PC-3 (cell line): ENCODE data around the gene EPHB1.

ENCODE experiments used
- CTCF ChIP-seq: fragments of 300-600 bp; sonication (generic); conservative IDR thresholded peaks from 2 replicates; pipeline ENCODE4 v1.5.1; 2017; ENCODE audit warnings: antibody characterized with exemption, low read depth, mild to moderate bottlenecking, low read length
- EZH2 ChIP-seq: fragments of 300-600 bp; sonication (generic); IDR thresholded peaks from one replicate; pipeline ENCODE4 v1.6.1; 2017; ENCODE audit warnings: antibody characterized with exemption, mild to moderate bottlenecking, low read length; ENCODE audit not compliant: unreplicated experiment

- no peak for TF ChIP-seq CTCF
- TF ChIP-seq EZH2: no peak
Measured at GRCh38 chr3:134971306-134971705, 176.2 kb downstream of the EPHB1 start.
